Activated CD8-positive, alpha-beta memory T cell treated with anti-CD3 and anti-CD28 coated beads, Interleukin-2, amount 10 ng/mL, durations not matched to agents 7 days and 5 days (primary cell): ENCODE measurements around the gene EPB41L5. TPM values are rescaled to one million over a fixed set of nuclear protein-coding genes. Genes with fewer than 3 reads are reported as not detected.
"Not testable (repeated sequence)": the region's sequence is repeated elsewhere in the genome, so short reads cannot be mapped to it uniquely, and the experiment has no call there.

Experiments
- ATAC-seq: fragments of 150-1000 bp; cut with Tn5 transposase; one replicate; pipeline ENCODE4 v1.10.0; 2021; ENCODE audit warnings: moderate library complexity
- CTCF ChIA-PET: fragments of 350-600 bp; sonication (Branson Sonifier 250); formaldehyde crosslinking; loops from one replicate; lab custom pipeline; 2021; ENCODE audit warnings: antibody characterized with exemption; lab: Charles Lee
- DNase-seq: peaks from one replicate; pipeline ENCODE4 v3.0.0-alpha.2; 2020
- H3K27ac Mint-ChIP-seq: one replicate; pipeline ENCODE4 v1.8.0; 2021; ENCODE audit warnings: mild to moderate bottlenecking, mixed read lengths
- H3K27me3 Mint-ChIP-seq: one replicate; pipeline ENCODE4 v1.8.0; 2021; ENCODE audit warnings: mixed read lengths
- H3K36me3 Mint-ChIP-seq: one replicate; pipeline ENCODE4 v1.8.0; 2021; ENCODE audit warnings: mild to moderate bottlenecking, mixed read lengths
- H3K4me1 Mint-ChIP-seq: one replicate; pipeline ENCODE4 v1.8.0; 2021; ENCODE audit warnings: mixed read lengths
- H3K4me3 Mint-ChIP-seq: one replicate; pipeline ENCODE4 v1.8.0; 2021; ENCODE audit warnings: mild to moderate bottlenecking, moderate library complexity, mixed read lengths
- H3K9me3 Mint-ChIP-seq: one replicate; pipeline ENCODE4 v1.8.0; 2022; ENCODE audit warnings: low read depth, mixed read lengths
- total RNA-seq, 2 experiments: library from RNA; stranded (reverse); gene quantifications; one replicate each; pipeline ENCODE4 v1.2.3, GENCODE V29; 2021

The EPB41L5 gene
- total RNA-seq, 2 experiments from 2014 or later: 1.9 to 2.2 TPM

DNA sequence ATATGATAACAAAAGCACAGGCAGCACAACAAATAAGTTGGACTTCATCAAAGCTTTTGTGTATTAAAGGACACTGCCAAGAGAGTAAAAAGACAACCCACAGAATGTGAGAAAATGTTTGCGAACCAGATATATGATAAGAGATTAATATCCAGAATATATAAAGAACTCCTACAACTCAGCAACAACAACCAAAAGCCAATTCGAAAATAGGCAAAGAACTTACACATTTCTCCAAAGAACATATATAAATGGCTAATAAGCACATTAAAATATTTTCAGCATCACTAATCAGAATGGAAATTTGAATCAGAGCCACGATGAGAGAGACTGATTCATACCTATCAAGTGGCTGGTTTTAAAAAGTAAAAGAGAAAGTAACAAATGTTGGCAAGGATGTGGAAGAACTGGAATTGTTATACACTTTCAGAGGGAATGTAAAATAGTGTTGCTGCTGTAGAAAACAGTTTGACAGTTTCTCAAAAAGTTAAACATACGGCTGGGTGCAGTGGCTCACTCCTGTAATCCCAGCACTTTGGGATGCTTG, 25.2 kb downstream of the EPB41L5 start:
- no peaks in the 10 kb centered on the region for H3K4me1 Mint-ChIP-seq
- CTCF ChIA-PET: no interaction called here
- no peaks in the 10 kb centered on the region for H3K27me3 Mint-ChIP-seq
- H3K27ac Mint-ChIP-seq: no peak overlapping the region
- DNase-seq: no peak
- no peaks in the 10 kb centered on the region for H3K9me3 Mint-ChIP-seq
- no peak overlapping the region for H3K4me3 Mint-ChIP-seq
- H3K36me3 Mint-ChIP-seq: no peaks in the 10 kb centered on the region
- ATAC-seq: no peak

DNA sequence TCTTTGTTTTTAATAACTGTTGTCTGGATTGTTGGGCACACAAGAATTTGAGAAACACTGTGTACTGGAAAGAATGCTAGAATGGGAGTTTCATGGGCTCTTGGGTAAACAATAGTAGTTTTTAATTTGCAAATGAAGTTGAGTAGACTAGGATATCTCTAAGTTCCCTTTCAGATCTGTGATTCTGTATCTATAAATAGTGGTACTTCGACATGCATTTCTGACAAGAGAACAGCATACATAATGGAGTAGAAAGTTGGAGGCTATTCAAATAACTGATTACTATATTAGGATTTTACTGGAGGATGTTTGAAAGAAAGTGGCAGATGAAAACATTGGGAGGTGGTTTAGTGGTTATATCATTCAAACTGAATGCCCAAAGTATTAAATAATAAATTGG, 29.5 kb downstream of the EPB41L5 start:
- no peak overlapping the region for H3K4me3 Mint-ChIP-seq
- no peak overlapping the region for H3K27ac Mint-ChIP-seq
- H3K9me3 Mint-ChIP-seq: peaks cover 3% of the 10 kb centered on the region
- CTCF ChIA-PET: no interaction called here
- H3K4me1 Mint-ChIP-seq: no peaks in the 10 kb centered on the region
- H3K36me3 Mint-ChIP-seq: peaks cover 6% of the 10 kb centered on the region
- DNase-seq: no peak
- ATAC-seq: no peak
- H3K27me3 Mint-ChIP-seq: no peaks in the 10 kb centered on the region

DNA sequence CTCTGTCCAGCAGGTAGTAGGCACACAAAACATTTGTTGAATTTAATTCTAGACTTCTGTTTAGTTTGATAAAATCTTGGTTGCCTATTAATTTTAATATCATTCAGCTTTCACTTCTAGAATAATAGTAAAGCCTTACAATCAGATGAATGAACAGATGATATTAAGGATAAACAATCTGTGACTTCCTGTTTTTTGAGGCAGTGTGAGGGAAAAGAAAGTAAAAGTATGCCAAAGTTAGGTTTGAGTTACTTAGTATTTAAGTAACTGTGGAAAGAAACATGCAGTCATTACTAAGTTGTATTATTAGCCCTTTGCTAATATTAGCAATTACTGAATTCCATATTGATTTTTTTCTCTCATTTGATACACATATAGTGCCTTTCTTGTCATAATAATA, 31.5 kb downstream of the EPB41L5 start:
- H3K36me3 Mint-ChIP-seq: peaks cover 7% of the 10 kb centered on the region
- ATAC-seq (no peak), DNase-seq (no peak)
- H3K27ac Mint-ChIP-seq: no peak overlapping the region
- peaks cover 5% of the 10 kb centered on the region for H3K9me3 Mint-ChIP-seq
- H3K4me3 Mint-ChIP-seq: no peak overlapping the region
- H3K4me1 Mint-ChIP-seq: no peaks in the 10 kb centered on the region
- CTCF ChIA-PET: no interaction called here
- H3K27me3 Mint-ChIP-seq: no peaks in the 10 kb centered on the region

DNA sequence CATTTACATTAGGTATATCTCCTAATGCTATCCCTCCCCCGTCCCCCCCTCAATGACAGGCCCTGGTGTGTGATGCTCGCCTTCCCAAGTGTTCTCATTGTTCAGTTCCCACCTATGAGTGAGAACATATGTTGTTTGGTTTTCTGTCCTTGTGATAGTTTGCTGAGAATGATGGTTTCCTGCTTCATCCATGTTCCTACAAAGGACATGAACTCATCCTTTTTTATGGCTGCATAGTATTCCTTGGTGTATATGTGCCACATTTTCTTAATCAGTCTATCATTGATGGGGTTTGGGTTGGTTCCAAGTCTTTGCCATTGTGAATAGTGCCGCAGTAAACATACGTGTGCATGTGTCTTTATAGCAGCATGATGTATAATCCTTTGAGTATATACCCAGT, 32.9 kb downstream of the EPB41L5 start:
- CTCF ChIA-PET, H3K27ac Mint-ChIP-seq, H3K4me1 Mint-ChIP-seq, H3K4me3 Mint-ChIP-seq, H3K9me3 Mint-ChIP-seq, H3K36me3 Mint-ChIP-seq, H3K27me3 Mint-ChIP-seq, ATAC-seq, DNase-seq: not testable (repeated sequence)

DNA sequence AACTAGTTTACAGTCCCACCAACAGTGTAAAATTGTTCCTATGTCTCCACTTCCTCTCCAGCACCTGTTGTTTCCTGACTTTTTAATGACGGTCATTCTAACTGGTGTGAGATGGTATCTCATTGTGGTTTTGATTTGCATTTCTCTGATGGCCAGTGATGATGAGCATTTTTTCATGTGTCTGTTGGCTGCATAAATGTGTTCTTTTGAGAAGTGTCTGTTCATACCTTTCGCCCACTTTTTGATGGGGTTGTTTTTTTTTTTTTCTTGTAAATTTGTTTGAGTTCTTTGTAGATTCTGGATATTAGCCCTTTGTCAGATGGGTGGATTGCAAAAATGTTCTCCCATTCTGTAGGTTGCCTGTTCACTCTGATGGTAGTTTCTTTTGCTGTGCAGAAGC, 33.4 kb downstream of the EPB41L5 start:
- H3K36me3 Mint-ChIP-seq, CTCF ChIA-PET, H3K27me3 Mint-ChIP-seq, H3K4me1 Mint-ChIP-seq, ATAC-seq, H3K4me3 Mint-ChIP-seq, DNase-seq, H3K27ac Mint-ChIP-seq, H3K9me3 Mint-ChIP-seq: not testable (repeated sequence)

DNA sequence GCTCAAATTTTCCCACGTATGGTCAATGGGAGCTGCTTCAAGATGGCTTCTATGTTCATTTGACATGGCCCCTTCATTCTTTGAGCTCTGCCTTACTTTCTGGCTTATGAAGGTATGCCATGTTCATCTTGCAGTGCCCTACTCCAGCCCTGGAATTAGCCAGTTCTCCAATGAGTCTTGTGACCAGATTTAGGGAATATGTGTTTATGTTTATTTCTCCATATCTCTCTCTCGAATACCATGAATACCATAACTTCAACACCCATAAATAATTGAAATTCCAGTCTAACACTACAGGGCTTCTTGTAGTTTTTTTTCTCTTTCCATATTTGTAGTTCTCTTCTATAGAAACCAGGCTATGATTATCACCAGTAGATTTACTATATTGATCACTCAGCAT, 39.7 kb downstream of the EPB41L5 start:
- Mint-ChIP-seq H3K27me3 (no peaks in the 10 kb centered on the region), H3K4me1 (no peaks in the 10 kb centered on the region), H3K9me3 (peaks cover 8% of the 10 kb centered on the region), H3K36me3 (peaks cover 9% of the 10 kb centered on the region), H3K27ac (no peak overlapping the region), H3K4me3 (no peak overlapping the region)
- DNase-seq (no peak), ATAC-seq (no peak)
- CTCF ChIA-PET: no interaction called here

DNA sequence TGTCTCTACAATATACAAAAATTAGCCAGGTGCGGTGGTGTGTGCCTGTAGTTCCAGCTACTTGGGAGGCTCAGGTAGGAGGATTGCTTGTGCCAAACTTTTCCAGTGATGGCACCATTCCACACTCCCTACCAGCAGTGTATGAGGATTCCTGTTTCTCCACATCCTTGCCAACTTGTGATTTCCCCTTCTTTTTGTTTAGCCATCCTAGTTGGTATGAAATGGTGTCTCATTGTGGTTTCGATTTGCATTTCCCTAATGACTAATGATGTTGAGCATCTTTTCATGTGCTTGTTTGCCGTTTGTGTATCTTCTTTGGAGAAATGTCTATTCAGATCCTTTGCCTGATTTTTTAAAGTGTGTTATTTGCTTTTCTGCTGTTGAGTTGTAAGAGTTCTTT, 41.0 kb downstream of the EPB41L5 start:
- Mint-ChIP-seq H3K9me3 (peaks cover 8% of the 10 kb centered on the region), H3K4me1 (no peaks in the 10 kb centered on the region), H3K27me3 (no peaks in the 10 kb centered on the region), H3K4me3 (no peak overlapping the region), H3K27ac (no peak overlapping the region), H3K36me3 (peaks cover 7% of the 10 kb centered on the region)
- no peak for DNase-seq
- no peak for ATAC-seq
- CTCF ChIA-PET: no interaction called here

DNA sequence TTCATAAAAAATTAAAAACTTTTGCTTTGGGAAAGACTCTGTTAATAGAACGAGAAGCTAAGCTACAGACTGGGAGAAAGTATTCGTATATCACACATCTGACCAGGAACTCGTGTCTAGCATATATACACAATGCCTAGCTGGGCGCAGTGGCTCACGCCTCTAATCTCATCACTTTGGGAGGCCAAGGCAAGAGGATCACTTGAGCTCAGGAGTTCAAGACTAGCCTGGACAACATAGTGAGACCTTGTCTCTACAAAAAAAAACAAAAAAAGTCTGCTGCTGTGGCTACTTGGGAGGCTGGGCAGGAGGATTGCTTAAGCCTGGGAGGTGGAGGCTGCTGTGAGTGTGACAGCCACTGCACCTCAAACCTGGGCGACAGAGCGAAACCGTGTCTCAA, 46.6 kb downstream of the EPB41L5 start:
- DNase-seq (no peak), ATAC-seq (no peak)
- Mint-ChIP-seq H3K9me3 (peaks cover 4% of the 10 kb centered on the region), H3K36me3 (peaks cover 4% of the 10 kb centered on the region), H3K4me1 (no peaks in the 10 kb centered on the region), H3K27me3 (no peaks in the 10 kb centered on the region), H3K4me3 (no peak overlapping the region), H3K27ac (no peak overlapping the region)
- CTCF ChIA-PET: no interaction called here

DNA sequence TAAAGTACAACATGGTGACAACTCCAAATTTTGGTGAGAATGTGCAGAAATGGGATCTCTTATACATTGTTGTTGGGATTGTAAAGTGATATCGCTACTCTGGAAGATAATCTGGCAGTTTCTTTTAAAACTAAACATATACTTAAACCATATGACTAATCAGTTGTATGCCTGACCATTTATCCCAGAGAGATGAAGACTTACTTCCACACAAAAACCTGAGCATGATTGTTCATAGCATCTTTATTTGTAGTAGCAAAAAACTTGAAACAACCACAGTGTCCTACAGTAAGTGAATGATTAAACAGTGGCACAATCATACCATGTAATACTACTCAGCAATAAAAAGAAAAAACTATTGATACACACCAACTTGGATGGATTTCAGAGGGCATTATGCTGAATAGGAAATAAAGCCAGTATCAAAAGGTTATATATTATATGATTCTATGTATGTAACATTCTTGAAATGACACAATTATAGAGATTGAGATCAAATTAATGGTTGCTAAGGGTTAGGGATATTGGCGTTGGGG, 47.3 kb downstream of the EPB41L5 start:
- H3K27ac Mint-ChIP-seq: no peak overlapping the region
- ATAC-seq: no peak

DNA sequence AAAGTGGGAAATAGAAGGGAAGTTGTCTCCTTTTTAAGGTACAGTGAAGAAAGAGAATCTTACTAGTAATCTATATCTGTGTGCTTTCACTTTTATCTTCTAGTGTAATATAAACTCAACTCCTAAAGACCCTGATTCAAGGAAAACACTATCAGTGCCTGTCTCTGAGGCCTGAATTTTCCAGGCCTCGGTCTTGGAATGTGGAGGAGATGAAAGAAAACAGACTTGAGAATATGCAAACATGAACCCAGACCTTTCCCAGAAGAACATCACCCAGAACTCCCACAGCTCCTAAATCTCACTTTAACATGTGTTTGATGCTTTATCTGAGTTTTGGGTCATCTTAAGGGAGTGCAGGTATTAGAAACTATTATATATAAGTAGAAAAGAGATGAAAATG, 51.8 kb downstream of the EPB41L5 start:
- H3K36me3 Mint-ChIP-seq: no peaks in the 10 kb centered on the region
- H3K4me3 Mint-ChIP-seq: no peak overlapping the region
- ATAC-seq (no peak), DNase-seq (no peak)
- no peaks in the 10 kb centered on the region for H3K4me1 Mint-ChIP-seq
- CTCF ChIA-PET: interaction anchor here (0.9 kb wide), 1 partner anchor 110 kb away, joined by 3 read pairs; no protein-coding TSS in a partner anchor
- H3K9me3 Mint-ChIP-seq: no peaks in the 10 kb centered on the region
- H3K27ac Mint-ChIP-seq: no peak overlapping the region
- no peaks in the 10 kb centered on the region for H3K27me3 Mint-ChIP-seq

More for the DNA sequence above, 47.3 kb downstream of the EPB41L5 start:
- CTCF ChIA-PET: no interaction called here
- no peaks in the 10 kb centered on the region for H3K4me1 Mint-ChIP-seq
- DNase-seq: no peak
- no peaks in the 10 kb centered on the region for H3K27me3 Mint-ChIP-seq
- no peak overlapping the region for H3K4me3 Mint-ChIP-seq
- peaks cover 4% of the 10 kb centered on the region for H3K36me3 Mint-ChIP-seq
- H3K9me3 Mint-ChIP-seq: peaks cover 4% of the 10 kb centered on the region

DNA sequence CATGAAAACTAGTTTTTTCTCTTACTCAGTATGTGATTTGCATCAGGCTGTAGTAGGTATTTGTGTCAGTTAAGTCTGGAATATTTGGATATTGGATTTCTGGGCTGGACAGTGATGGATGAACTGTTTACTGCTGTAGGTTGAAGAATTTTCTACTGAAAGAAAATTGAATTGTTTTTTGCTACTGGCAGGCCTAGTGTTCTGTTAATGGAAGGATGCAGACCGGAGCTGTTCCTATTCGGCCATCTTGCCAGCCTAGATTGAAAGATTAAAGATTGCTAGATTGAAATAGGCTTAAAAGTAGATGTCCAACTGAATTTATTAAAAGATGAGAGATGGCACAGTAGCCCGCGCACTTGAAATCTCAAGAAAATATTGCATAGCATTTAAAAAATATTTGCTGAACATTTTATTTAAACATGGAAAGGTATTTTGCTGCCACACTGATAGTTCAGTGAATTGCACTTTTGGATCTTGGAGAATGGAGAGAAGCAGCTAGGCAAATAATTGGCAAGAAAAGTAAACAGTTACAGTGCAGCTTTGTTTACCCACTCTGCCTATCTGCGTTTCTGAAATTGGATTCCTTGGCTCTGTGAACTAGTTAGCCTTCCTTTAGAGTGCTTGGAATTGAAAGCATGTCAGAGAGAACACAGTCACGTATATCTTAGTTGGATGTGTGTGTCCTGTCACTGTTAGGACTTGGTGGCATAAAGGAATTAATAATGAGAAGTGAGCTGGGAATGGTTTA, 54.1 kb downstream of the EPB41L5 start:
- CTCF ChIA-PET: no interaction called here
- Mint-ChIP-seq H3K27me3 (no peaks in the 10 kb centered on the region), H3K4me1 (no peaks in the 10 kb centered on the region), H3K36me3 (no peaks in the 10 kb centered on the region), H3K27ac (no peak overlapping the region), H3K9me3 (no peaks in the 10 kb centered on the region), H3K4me3 (no peak overlapping the region)
- no peak for DNase-seq
- ATAC-seq: no peak

DNA sequence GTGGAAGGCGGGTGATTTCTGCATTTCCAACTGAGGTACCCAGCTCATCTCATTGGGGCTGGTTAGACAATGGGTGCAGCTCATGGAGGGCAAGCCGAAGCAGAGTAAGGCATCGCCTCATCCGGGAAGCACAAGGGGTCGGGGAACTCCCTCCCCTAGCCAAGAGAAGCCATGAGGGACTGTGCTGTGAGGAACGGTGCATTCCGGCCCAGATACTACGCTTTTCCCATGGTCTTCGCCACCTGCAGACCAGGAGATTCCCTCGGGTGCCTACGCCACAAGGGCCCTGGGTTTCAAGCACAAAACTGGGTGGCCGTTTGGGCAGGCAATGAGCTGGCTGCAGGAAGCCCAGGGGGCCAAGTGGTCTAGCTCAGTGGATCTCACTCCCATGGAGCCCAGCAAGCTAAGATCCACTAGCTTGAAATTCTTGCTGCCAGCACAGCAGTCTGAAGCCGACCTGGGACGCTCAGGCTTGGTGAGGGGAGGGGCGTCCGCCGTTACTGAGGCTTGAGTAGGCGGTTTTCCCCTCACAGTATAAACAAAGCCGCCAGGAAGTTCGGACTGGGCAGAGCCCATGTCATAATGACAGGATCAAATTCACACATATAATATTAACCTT, 55.3 kb downstream of the EPB41L5 start:
- H3K27ac Mint-ChIP-seq, ATAC-seq, H3K36me3 Mint-ChIP-seq, H3K4me3 Mint-ChIP-seq, H3K9me3 Mint-ChIP-seq, H3K4me1 Mint-ChIP-seq, DNase-seq, CTCF ChIA-PET, H3K27me3 Mint-ChIP-seq: not testable (repeated sequence)

DNA sequence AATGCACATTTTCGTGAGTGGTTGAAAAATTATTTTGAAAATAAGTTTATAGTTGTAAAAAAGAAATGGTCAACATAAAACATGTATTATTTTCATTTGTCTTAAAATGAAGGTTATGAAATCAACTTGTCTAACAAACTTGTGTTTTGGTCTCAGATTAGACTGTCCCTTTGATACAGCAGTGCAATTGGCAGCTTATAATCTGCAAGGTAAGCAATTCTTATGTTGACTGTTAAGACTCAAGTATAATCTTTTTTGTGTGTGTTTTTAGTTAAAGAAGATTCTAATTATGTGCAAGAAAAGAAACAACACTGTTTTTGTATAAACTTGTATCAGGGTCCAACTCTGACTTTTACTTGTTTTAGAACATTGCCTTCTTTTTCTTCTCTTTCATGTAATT, 62.7 kb downstream of the EPB41L5 start:
- DNase-seq (no peak), ATAC-seq (no peak)
- Mint-ChIP-seq H3K36me3 (no peaks in the 10 kb centered on the region), H3K27ac (no peak overlapping the region), H3K9me3 (no peaks in the 10 kb centered on the region), H3K4me1 (no peaks in the 10 kb centered on the region), H3K4me3 (no peak overlapping the region), H3K27me3 (no peaks in the 10 kb centered on the region)
- CTCF ChIA-PET: no interaction called here

DNA sequence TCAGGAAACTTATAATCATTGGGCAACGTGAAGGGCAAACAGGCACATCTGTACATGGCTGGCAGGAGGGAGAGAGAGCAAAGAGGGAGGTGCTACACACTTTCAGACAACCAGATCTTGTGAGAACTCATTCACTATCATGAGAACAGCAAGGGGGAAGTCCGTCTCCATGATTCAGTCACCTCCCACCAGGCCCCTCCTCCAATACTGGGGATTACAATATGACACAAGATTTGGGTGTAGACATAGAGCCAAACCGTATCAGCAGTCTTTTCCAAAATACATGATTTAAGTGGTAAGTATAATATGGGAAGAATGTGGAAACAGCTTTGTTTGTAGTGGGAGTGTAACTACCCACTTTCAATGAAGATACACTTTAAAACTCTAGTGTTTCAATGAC, 65.0 kb downstream of the EPB41L5 start:
- H3K27ac Mint-ChIP-seq: no peak overlapping the region
- CTCF ChIA-PET: no interaction called here

More for the DNA sequence above, 65.0 kb downstream of the EPB41L5 start:
- Mint-ChIP-seq H3K36me3 (no peaks in the 10 kb centered on the region), H3K4me3 (no peak overlapping the region), H3K27me3 (no peaks in the 10 kb centered on the region), H3K9me3 (no peaks in the 10 kb centered on the region), H3K4me1 (no peaks in the 10 kb centered on the region)
- ATAC-seq (no peak), DNase-seq (no peak)
